Measurements from ENCODE around the gene SLC9A2. TPM values are rescaled to one million over a fixed set of nuclear protein-coding genes. Genes with fewer than 3 reads are reported as not detected.

The SLC9A2 gene
- total and polyA plus RNA-seq, 2 of the 13 experiments (the other 11 are each of a cell fraction or from before 2014, with no cell fraction given), result 0.02 TPM; not detected in 1

- TF ChIP-seq, protein P1, sequence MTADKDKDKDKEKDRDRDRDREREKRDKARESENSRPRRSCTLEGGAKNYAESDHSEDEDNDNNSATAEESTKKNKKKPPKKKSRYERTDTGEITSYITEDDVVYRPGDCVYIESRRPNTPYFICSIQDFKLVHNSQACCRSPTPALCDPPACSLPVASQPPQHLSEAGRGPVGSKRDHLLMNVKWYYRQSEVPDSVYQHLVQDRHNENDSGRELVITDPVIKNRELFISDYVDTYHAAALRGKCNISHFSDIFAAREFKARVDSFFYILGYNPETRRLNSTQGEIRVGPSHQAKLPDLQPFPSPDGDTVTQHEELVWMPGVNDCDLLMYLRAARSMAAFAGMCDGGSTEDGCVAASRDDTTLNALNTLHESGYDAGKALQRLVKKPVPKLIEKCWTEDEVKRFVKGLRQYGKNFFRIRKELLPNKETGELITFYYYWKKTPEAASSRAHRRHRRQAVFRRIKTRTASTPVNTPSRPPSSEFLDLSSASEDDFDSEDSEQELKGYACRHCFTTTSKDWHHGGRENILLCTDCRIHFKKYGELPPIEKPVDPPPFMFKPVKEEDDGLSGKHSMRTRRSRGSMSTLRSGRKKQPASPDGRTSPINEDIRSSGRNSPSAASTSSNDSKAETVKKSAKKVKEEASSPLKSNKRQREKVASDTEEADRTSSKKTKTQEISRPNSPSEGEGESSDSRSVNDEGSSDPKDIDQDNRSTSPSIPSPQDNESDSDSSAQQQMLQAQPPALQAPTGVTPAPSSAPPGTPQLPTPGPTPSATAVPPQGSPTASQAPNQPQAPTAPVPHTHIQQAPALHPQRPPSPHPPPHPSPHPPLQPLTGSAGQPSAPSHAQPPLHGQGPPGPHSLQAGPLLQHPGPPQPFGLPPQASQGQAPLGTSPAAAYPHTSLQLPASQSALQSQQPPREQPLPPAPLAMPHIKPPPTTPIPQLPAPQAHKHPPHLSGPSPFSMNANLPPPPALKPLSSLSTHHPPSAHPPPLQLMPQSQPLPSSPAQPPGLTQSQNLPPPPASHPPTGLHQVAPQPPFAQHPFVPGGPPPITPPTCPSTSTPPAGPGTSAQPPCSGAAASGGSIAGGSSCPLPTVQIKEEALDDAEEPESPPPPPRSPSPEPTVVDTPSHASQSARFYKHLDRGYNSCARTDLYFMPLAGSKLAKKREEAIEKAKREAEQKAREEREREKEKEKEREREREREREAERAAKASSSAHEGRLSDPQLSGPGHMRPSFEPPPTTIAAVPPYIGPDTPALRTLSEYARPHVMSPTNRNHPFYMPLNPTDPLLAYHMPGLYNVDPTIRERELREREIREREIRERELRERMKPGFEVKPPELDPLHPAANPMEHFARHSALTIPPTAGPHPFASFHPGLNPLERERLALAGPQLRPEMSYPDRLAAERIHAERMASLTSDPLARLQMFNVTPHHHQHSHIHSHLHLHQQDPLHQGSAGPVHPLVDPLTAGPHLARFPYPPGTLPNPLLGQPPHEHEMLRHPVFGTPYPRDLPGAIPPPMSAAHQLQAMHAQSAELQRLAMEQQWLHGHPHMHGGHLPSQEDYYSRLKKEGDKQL (CRISPR knock-in tag; IDR thresholded peaks at IDR 0.05; ENCODE audit: low read depth), result no peak
- TF ChIP-seq NCOA1 (CRISPR knock-in tag; IDR thresholded peaks at IDR 0.05) (no peak), SIN3A (IDR thresholded peaks at IDR 0.05; ENCODE audit: borderline replicate concordance, low read depth, low read length) (no peak), ZNF501 (CRISPR knock-in tag; IDR thresholded peaks at IDR 0.05) (no peak)
Observed at GRCh38 chr2:102662833-102663232, 43.5 kb downstream of the SLC9A2 start (continued).

DNA sequence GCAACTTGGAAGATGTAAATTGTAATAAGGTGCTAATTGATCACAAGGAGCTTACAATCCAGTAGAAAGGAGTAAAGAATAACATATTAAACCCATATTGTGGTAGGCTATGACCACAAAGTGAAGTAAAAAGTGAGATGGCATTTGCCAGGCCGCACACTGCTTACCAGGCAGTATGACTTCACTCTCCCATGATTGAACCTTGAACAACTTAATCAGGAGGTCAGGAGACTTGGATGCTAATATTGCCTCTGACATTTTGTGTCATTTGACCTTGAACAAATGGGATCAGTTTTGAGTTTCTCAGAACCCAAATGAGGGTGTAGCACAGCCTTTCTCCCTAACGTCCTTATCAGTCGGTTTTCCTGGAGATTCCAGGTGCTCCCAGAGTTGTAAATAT lies 44.0 kb downstream of the SLC9A2 start:
- Histone ChIP-seq H3K79me2 (ENCODE audit: insufficient read depth, low read length) (no peaks in the 10 kb centered on the region), H3K27me3 (ENCODE audit: control insufficient read depth in 1 of 2, insufficient read depth in 2 of 2, low read length in 2 of 2) (peaks cover 0 to 16% of the 10 kb centered on the region in 2 experiments; a peak in 1 of 5 replicates), H3K4me2 (ENCODE audit: low read depth, low read length) (no peak overlapping the region), H2AFZ (ENCODE audit: low read length) (no peak overlapping the region), H3K27ac (ENCODE audit: extremely low read length, insufficient read depth, low read length) (no peak overlapping the region), H3K4me1 (ENCODE audit: insufficient read depth, low read length) (0 out of 2 replicates have a peak, but pooled peaks cover 6% of the 10 kb centered on the region), H3K36me3 (replicated peaks in 1 of 2; ENCODE audit: control insufficient read depth in 1 of 2, insufficient read depth in 2 of 2, low read length in 2 of 2) (no peaks in the 10 kb centered on the region), H3K9me3 (ENCODE audit: low read length) (no peaks in the 10 kb centered on the region), H4K20me1 (ENCODE audit: insufficient read depth, low read length) (no peaks in the 10 kb centered on the region), H3K9ac (ENCODE audit: insufficient read depth, low read depth, low read length) (no peak overlapping the region), H3K4me3 (replicated peaks in 1 of 3; ENCODE audit: insufficient read depth in 1 of 3, low read depth in 2 of 3, low read length in 3 of 3) (no peak overlapping the region)
- ATAC-seq (no peak), DNase-seq (ENCODE audit: low spot score) (no peak), FAIRE-seq (no peak)
- intact Hi-C loops (cut with micrococcal nuclease; ENCODE audit: unreplicated experiment) (no loop called here), in situ Hi-C loops (cut with HindIII; ENCODE audit: extremely low pct_ligation_motif_present, low pct_unique_long_range_greater_than_20kb) (no loop called here)
- 15% methylated on average over 3 of the region's 3 CpGs for WGBS (ENCODE audit: low lambda C conversion rate)
- ChIA-PET CTCF (ENCODE audit: low intra/inter-chr PET ratio, low total read pairs) (no interaction called here), POLR2A (no interaction called here)
- BruUV-seq (replicated peaks), result no TSS peak
- TF ChIP-seq ZNF367 (CRISPR knock-in tag; IDR thresholded peaks at IDR 0.05; ENCODE audit: borderline replicate concordance), result no peak
- TF ChIP-seq ZNF432 (CRISPR knock-in tag; IDR thresholded peaks at IDR 0.05; ENCODE audit: borderline replicate concordance), result no peak
- no peak for TF ChIP-seq HES4 (CRISPR knock-in tag; IDR thresholded peaks at IDR 0.05; ENCODE audit: borderline replicate concordance)
- no peak for TF ChIP-seq ONECUT2 (CRISPR knock-in tag; IDR thresholded peaks at IDR 0.05)
- TF ChIP-seq, protein P2, sequence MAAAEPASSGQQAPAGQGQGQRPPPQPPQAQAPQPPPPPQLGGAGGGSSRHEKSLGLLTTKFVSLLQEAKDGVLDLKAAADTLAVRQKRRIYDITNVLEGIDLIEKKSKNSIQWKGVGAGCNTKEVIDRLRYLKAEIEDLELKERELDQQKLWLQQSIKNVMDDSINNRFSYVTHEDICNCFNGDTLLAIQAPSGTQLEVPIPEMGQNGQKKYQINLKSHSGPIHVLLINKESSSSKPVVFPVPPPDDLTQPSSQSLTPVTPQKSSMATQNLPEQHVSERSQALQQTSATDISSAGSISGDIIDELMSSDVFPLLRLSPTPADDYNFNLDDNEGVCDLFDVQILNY (CRISPR knock-in tag; conservative IDR thresholded peaks at IDR 0.05), result no peak
- TF ChIP-seq CBX1 (IDR thresholded peaks at IDR 0.05; ENCODE audit: low read depth), result no peak
- no peak for TF ChIP-seq KLF12 (CRISPR knock-in tag; IDR thresholded peaks at IDR 0.05; ENCODE audit: borderline replicate concordance)
- TF ChIP-seq ZNF333 (CRISPR knock-in tag; IDR thresholded peaks at IDR 0.05; ENCODE audit: borderline replicate concordance), result no peak
- no peak for TF ChIP-seq NFIC (IDR thresholded peaks at IDR 0.05; ENCODE audit: low read length)
- no peak for TF ChIP-seq TCF7L2 (IDR thresholded peaks at IDR 0.05; ENCODE audit: low read depth, low read length)
- no peak for TF ChIP-seq MTF1 (CRISPR knock-in tag; IDR thresholded peaks at IDR 0.05)
- TF ChIP-seq ZNF569 (CRISPR knock-in tag; IDR thresholded peaks at IDR 0.05; ENCODE audit: borderline replicate concordance), result no peak
- TF ChIP-seq HIVEP1 (CRISPR knock-in tag; IDR thresholded peaks at IDR 0.05), result no peak
- no peak for TF ChIP-seq ZNF232 (CRISPR knock-in tag; IDR thresholded peaks at IDR 0.05; ENCODE audit: borderline replicate concordance)

Measured in HepG2 (cell line).